Osteoblast (primary cell): ENCODE data around the gene UBAP2. TPM values are rescaled to one million over a fixed set of nuclear protein-coding genes. Genes with fewer than 3 reads are reported as not detected.

Experiments
- DNase-seq: peaks from one replicate; pipeline ENCODE4 v3.0.0; 2011; ENCODE audit warnings: low spot score, mixed read lengths; ENCODE audit not compliant: insufficient read length; ENCODE audit errors: missing footprints
- H2AFZ ChIP-seq: 2 replicates; pipeline ENCODE4 v1.6.0; 2011; ENCODE audit warnings: mild to moderate bottlenecking, low read length
- H3K27ac ChIP-seq: 2 replicates; pipeline ENCODE4 v1.5.1; 2011; ENCODE audit warnings: mild to moderate bottlenecking, low read depth, low read length, moderate library complexity
- H3K27me3 ChIP-seq: 2 replicates; pipeline ENCODE4 v1.6.0; 2012; ENCODE audit warnings: mild to moderate bottlenecking, control low read depth, inconsistent platforms, low read length, moderate library complexity; ENCODE audit not compliant: insufficient read depth
- H3K36me3 ChIP-seq: 2 replicates; pipeline ENCODE4 v1.5.1; 2011; ENCODE audit warnings: mild to moderate bottlenecking, low read length, control low read depth, moderate library complexity; ENCODE audit not compliant: insufficient read depth
- H3K4me1 ChIP-seq: 2 replicates; pipeline ENCODE4 v1.5.1; 2011; ENCODE audit warnings: mild to moderate bottlenecking, low read length, control low read depth, moderate library complexity; ENCODE audit not compliant: insufficient read depth
- H3K4me2 ChIP-seq: 2 replicates; pipeline ENCODE4 v1.6.0; 2011; ENCODE audit warnings: mild to moderate bottlenecking, low read length; ENCODE audit not compliant: insufficient read depth
- H3K4me3 ChIP-seq: fragments of 200-600 bp; sonication (generic); 3 replicates; pipeline ENCODE4 v1.5.1; 2012; ENCODE audit warnings: mild to moderate bottlenecking, low read length, inconsistent platforms; ENCODE audit not compliant: insufficient read depth
- H3K79me2 ChIP-seq: 2 replicates; pipeline ENCODE4 v1.6.0; 2012; ENCODE audit warnings: mild to moderate bottlenecking, low read length, control low read depth, inconsistent platforms; ENCODE audit not compliant: insufficient read depth
- H3K9me3 ChIP-seq: 2 replicates; pipeline ENCODE4 v1.5.1; 2011; ENCODE audit warnings: low read depth, low read length, control low read depth
- H4K20me1 ChIP-seq: 2 replicates; pipeline ENCODE4 v1.6.0; 2012; ENCODE audit warnings: mild to moderate bottlenecking, low read length, control low read depth; ENCODE audit not compliant: insufficient read depth
- total RNA-seq: library from RNA; depleted of rRNA; stranded (reverse); fragments of >200 nt; gene quantifications from 2 replicates; pipeline ENCODE4 v1.2.3, GENCODE V29; 2012
- TF ChIP-seq, protein P1 (sequence below): IDR thresholded peaks from 2 replicates; pipeline ENCODE4 v1.5.1; 2011; ENCODE audit warnings: mild to moderate bottlenecking, low read depth, low read length, moderate library complexity; ENCODE audit errors: extremely low read depth

Gene UBAP2
- total RNA-seq, 1 donor, result 18.5 TPM

DNA sequence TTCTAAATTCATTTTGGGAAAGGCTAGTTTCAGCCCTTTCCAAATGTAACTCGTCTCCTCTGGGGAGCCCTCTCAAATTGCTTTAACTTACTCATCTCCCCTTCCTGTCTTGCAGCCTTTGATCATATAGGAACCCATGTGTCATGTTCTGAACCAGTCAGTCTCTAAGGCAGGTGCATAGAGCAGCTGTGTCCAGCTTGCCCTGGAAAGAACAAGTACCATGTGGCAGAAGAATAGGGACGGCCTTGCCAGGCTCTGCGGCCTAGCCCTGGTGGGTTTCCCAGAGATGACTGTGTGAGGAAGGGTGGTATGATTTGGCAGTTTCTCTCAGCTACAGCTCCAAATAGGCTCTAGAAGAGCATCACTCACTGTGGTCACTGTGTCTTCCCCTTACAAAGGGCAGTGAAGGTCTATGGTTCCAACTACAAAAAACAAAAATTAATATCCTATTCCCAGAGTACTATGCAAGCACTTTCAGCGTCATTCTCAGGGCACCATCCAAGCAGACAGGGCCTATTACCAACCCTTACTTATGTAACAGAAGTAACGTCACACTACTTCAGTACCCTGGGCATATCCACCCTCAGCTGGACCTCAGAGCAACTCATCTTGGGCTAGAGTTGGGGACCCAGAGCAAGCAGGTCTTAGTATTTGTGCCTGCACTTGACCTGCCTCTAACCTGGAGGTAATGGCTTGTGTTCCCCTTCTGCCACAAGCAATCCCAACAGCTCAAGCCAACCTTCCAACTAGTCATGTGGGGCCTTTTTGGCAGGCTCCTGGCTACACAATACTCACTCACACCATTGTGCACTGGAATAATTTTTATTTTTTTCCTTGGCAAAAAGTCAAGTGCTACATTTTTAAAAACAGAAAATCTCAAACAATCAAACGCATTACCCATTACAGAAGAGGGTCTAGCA is 37.2 kb upstream of the UBAP2 start:
- no peak overlapping the region for H3K4me2 ChIP-seq
- no peaks in the 10 kb centered on the region for H3K4me1 ChIP-seq
- DNase-seq, result no peak
- peaks cover 44% of the 10 kb centered on the region for H3K36me3 ChIP-seq
- H3K9me3 ChIP-seq, result no peaks in the 10 kb centered on the region
- H4K20me1 ChIP-seq, result peaks cover 3% of the 10 kb centered on the region
- H3K79me2 ChIP-seq, result no peaks in the 10 kb centered on the region
- no peaks in the 10 kb centered on the region for H3K27me3 ChIP-seq
- H2AFZ ChIP-seq, result no peak overlapping the region
- TF ChIP-seq, protein P1, sequence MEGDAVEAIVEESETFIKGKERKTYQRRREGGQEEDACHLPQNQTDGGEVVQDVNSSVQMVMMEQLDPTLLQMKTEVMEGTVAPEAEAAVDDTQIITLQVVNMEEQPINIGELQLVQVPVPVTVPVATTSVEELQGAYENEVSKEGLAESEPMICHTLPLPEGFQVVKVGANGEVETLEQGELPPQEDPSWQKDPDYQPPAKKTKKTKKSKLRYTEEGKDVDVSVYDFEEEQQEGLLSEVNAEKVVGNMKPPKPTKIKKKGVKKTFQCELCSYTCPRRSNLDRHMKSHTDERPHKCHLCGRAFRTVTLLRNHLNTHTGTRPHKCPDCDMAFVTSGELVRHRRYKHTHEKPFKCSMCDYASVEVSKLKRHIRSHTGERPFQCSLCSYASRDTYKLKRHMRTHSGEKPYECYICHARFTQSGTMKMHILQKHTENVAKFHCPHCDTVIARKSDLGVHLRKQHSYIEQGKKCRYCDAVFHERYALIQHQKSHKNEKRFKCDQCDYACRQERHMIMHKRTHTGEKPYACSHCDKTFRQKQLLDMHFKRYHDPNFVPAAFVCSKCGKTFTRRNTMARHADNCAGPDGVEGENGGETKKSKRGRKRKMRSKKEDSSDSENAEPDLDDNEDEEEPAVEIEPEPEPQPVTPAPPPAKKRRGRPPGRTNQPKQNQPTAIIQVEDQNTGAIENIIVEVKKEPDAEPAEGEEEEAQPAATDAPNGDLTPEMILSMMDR, result no peak
- no peak overlapping the region for H3K27ac ChIP-seq
- H3K4me3 ChIP-seq, result no peak overlapping the region

GRCh38 chr9:34084562-34084961 is 35.9 kb upstream of the UBAP2 start:
- no peak overlapping the region for H3K4me3 ChIP-seq
- no peak overlapping the region for H2AFZ ChIP-seq
- H3K4me2 ChIP-seq, result no peak overlapping the region
- no peaks in the 10 kb centered on the region for H3K27me3 ChIP-seq
- H3K9me3 ChIP-seq, result no peaks in the 10 kb centered on the region
- no peaks in the 10 kb centered on the region for H3K4me1 ChIP-seq
- H4K20me1 ChIP-seq, result peaks cover 3% of the 10 kb centered on the region
- DNase-seq, result no peak
- TF ChIP-seq, protein P1, result no peak
- H3K79me2 ChIP-seq, result no peaks in the 10 kb centered on the region
- H3K27ac ChIP-seq, result no peak overlapping the region
- H3K36me3 ChIP-seq, result peaks cover 42% of the 10 kb centered on the region

DNA sequence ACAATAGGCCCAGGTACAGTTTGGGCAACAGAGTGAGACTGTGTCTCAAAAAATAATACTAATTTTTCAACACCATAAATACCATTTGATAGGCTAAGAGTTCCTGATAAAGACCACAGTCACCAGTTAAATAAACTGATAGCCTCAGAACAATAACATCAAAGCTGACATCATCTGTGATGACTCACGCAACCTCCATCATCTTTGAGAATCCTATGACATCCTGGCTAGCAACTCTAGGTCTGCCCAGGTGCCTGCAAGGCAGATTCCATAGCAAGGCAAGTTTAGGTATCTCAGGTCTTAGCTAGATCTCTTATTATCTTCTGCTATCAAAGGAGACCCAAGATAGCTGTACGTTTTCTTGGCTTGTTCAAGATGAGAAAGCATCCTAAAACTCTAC is 30.5 kb upstream of the UBAP2 start:
- no peak overlapping the region for H3K4me3 ChIP-seq
- no peak overlapping the region for H3K4me2 ChIP-seq
- H3K9me3 ChIP-seq, result no peaks in the 10 kb centered on the region
- no peaks in the 10 kb centered on the region for H3K27me3 ChIP-seq
- peak; percentile 84 for DNase-seq
- H4K20me1 ChIP-seq, result no peaks in the 10 kb centered on the region
- no peaks in the 10 kb centered on the region for H3K36me3 ChIP-seq
- TF ChIP-seq, protein P1, result no peak
- no peaks in the 10 kb centered on the region for H3K79me2 ChIP-seq
- H3K27ac ChIP-seq, result no peak overlapping the region
- H2AFZ ChIP-seq, result no peak overlapping the region
- H3K4me1 ChIP-seq, result no peaks in the 10 kb centered on the region

DNA sequence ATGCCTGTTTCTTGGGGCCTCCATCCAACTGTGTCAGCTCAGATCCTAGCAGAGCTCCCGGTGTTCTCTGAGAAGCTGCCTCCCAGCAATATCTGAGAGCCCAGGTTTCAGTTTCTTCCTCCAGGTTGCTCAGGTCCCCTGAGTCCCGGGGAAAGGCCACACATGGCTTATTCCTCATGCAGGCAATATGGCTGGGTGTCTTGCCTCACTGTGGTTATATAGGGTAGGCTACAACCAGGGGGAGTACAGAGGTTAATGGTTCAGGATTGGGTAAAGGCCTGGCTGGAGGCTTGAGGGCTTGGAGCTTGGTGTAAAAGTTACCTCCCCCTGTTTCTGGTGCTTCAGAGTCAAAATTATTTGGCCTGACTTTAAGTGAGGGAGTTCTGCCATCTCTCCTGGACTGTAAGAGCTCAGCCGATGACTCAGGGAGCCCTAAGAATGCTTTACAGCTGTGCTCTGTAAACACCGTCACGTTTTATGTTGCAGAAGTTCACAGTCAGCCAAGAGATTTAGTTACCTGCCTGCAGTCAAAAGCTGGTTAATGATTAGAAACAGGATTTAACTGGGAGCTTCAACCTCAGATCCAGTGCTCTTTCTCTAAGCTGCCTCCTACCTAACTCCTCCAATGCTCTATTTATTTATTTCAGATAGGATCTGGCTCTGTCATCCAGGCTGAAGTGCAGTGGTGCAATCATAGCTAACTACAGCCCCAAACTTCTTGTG is 24.3 kb upstream of the UBAP2 start:
- DNase-seq, result peak; percentile 83
- Histone ChIP-seq H3K27ac (no peak overlapping the region), H3K4me1 (peaks cover 13% of the 10 kb centered on the region), H3K9me3 (no peaks in the 10 kb centered on the region), H3K4me3 (no peak overlapping the region), H2AFZ (peak overlapping the region; percentile 67), H3K79me2 (no peaks in the 10 kb centered on the region), H3K36me3 (no peaks in the 10 kb centered on the region), H4K20me1 (no peaks in the 10 kb centered on the region), H3K27me3 (no peaks in the 10 kb centered on the region), H3K4me2 (peak overlapping the region; percentile 1)
- TF ChIP-seq, protein P1, result no peak
